CD4-positive, alpha-beta memory T cell (primary cell): ENCODE data around the gene SPATA20. TPM values are rescaled to one million over a fixed set of nuclear protein-coding genes. Genes with fewer than 3 reads are reported as not detected.

Experiments
- CTCF ChIA-PET: fragments of 350-600 bp; sonication (Branson Sonifier 250); formaldehyde crosslinking; loops from one replicate; lab custom pipeline; 2021; ENCODE audit warnings: inconsistent platforms; ENCODE audit not compliant: partially characterized antibody; lab: Charles Lee
- POLR2A ChIA-PET: fragments of 350-600 bp; sonication (Branson Sonifier 250); formaldehyde crosslinking; loops from one replicate; lab custom pipeline; 2021; ENCODE audit not compliant: partially characterized antibody; lab: Charles Lee
- DNase-seq, 5 donors: peaks; one replicate each; pipeline versions ENCODE4 v3.0.0 to v3.0.0-alpha.2; 2020 to 2022; ENCODE audit warnings: mixed read lengths in 1 of 5
- H3K27ac ChIP-seq: one replicate; pipeline ENCODE4 v1.7.0; 2013; ENCODE audit warnings: low read depth, low read length
- H3K27me3 ChIP-seq: 2 replicates; pipeline ENCODE4 v1.7.0; 2013; ENCODE audit warnings: mild to moderate bottlenecking, low read length, moderate library complexity; ENCODE audit not compliant: insufficient read depth
- H3K36me3 ChIP-seq: 2 replicates; pipeline ENCODE4 v1.7.0; 2013; ENCODE audit warnings: mild to moderate bottlenecking, low read length, moderate library complexity; ENCODE audit not compliant: insufficient read depth
- H3K4me1 ChIP-seq: 2 replicates; pipeline ENCODE4 v1.7.0; 2013; ENCODE audit warnings: mild to moderate bottlenecking, low read length, moderate library complexity; ENCODE audit not compliant: insufficient read depth
- H3K4me3 ChIP-seq, 2 donors: one replicate each; pipeline ENCODE4 v1.7.0; 2013; ENCODE audit warnings: low read length in 2 of 2, mild to moderate bottlenecking in 1 of 2
- H3K9me3 ChIP-seq, 2 donors: one replicate each; pipeline ENCODE4 v1.7.0; 2013; ENCODE audit warnings: low read length in 2 of 2, control low read depth in 1 of 2; ENCODE audit not compliant: control insufficient read depth in 1 of 2
- H3K27ac Mint-ChIP-seq, 7 donors: one replicate each; pipeline ENCODE4 v1.8.0; 2020 to 2021; ENCODE audit warnings: mixed read lengths in 7 of 7, mild to moderate bottlenecking in 6 of 7, inconsistent platforms in 3 of 7, moderate library complexity in 3 of 7
- H3K27me3 Mint-ChIP-seq, 2 donors: one replicate each; pipeline ENCODE4 v1.8.0; 2020 to 2021; ENCODE audit warnings: mixed read lengths in 2 of 2
- H3K36me3 Mint-ChIP-seq, 2 donors: one replicate each; pipeline ENCODE4 v1.8.0; 2020 to 2021; ENCODE audit warnings: mixed read lengths in 2 of 2, inconsistent platforms in 1 of 2, mild to moderate bottlenecking in 1 of 2
- H3K4me1 Mint-ChIP-seq, 4 donors: one replicate each; pipeline ENCODE4 v1.8.0; 2020 to 2021; ENCODE audit warnings: mixed read lengths in 4 of 4, mild to moderate bottlenecking in 1 of 4
- H3K4me3 Mint-ChIP-seq, 8 donors: one replicate each; pipeline ENCODE4 v1.8.0; 2020 to 2021; ENCODE audit warnings: mixed read lengths in 8 of 8, mild to moderate bottlenecking in 7 of 8, moderate library complexity in 6 of 8, inconsistent platforms in 3 of 8
- H3K9me3 Mint-ChIP-seq, 8 donors: one replicate each; pipeline ENCODE4 v1.8.0; 2020 to 2021; ENCODE audit warnings: mixed read lengths in 8 of 8, mild to moderate bottlenecking in 5 of 8, inconsistent platforms in 3 of 8, moderate library complexity in 1 of 8
- intact Hi-C: fragments of 100-400 bp; cut with micrococcal nuclease; formaldehyde crosslinking; loops from one replicate; pipeline ENCODE4 v1.15.1; 2023
- polyA plus RNA-seq, 2 donors: library from polyadenylated mRNA; unstranded; fragments of 300-500 nt; fragmentation: Illumina TruSeq; gene quantifications; one replicate each; pipeline ENCODE4 v1.2.3, GENCODE V29; 2021
- total RNA-seq, 2 experiments: library from RNA; stranded (reverse); gene quantifications; one replicate each; pipeline ENCODE4 v1.2.3, GENCODE V29; 2021

The SPATA20 gene
- total and polyA plus RNA-seq, 4 experiments from 2014 or later = 5.4 to 14.1 (median 10.3) TPM

- Mint-ChIP-seq H3K9me3 (no peaks in the 10 kb centered on the region), H3K4me1 (peaks cover 3 to 14% (median 8%) of the 10 kb centered on the region in 4 donors), H3K36me3 (no peaks in the 10 kb centered on the region), H3K4me3 (no peak overlapping the region), H3K27me3 (peaks cover 33 to 42% of the 10 kb centered on the region in 2 donors), H3K27ac (no peak overlapping the region)
- intact Hi-C loops = no loop called here
- H3K9me3 ChIP-seq = no peaks in the 10 kb centered on the region
- DNase-seq = no peak
- H3K27me3 ChIP-seq = peaks cover 19% of the 10 kb centered on the region
- ChIA-PET CTCF (interaction anchor here (0.6 kb wide), 1 partner anchor 84 kb away, joined by 3 read pairs; no protein-coding TSS in a partner anchor), POLR2A (no interaction called here)
- H3K4me1 ChIP-seq = peaks cover 20% of the 10 kb centered on the region
- no peaks in the 10 kb centered on the region for H3K36me3 ChIP-seq
- no peak overlapping the region for H3K27ac ChIP-seq
- H3K4me3 ChIP-seq = no peak overlapping the region
Measured at GRCh38 chr17:50529849-50530248, 17.1 kb upstream of the SPATA20 start.

GRCh38 chr17:50531428-50532025 is 15.4 kb upstream of the SPATA20 start:
- intact Hi-C loops = no loop called here
- no peak for DNase-seq
- Histone ChIP-seq H3K27me3 (peaks cover 19% of the 10 kb centered on the region), H3K4me1 (peaks cover 20% of the 10 kb centered on the region), H3K9me3 (no peaks in the 10 kb centered on the region), H3K36me3 (no peaks in the 10 kb centered on the region), H3K4me3 (no peak overlapping the region), H3K27ac (no peak overlapping the region)
- peaks cover 3 to 19% (median 8%) of the 10 kb centered on the region in 4 donors for H3K4me1 Mint-ChIP-seq
- peaks cover 34 to 48% of the 10 kb centered on the region in 2 donors for H3K27me3 Mint-ChIP-seq
- ChIA-PET POLR2A (no interaction called here), CTCF (interaction anchor here (0.7 kb wide), 1 partner anchor 11 kb away, joined by 3 read pairs; no protein-coding TSS in a partner anchor)
- no peaks in the 10 kb centered on the region for H3K36me3 Mint-ChIP-seq
- no peaks in the 10 kb centered on the region for H3K9me3 Mint-ChIP-seq
- H3K4me3 Mint-ChIP-seq = no peak overlapping the region
- no peak overlapping the region for H3K27ac Mint-ChIP-seq

- peaks cover 19% of the 10 kb centered on the region for H3K27me3 ChIP-seq
Measured at GRCh38 chr17:50532452-50533024, 14.4 kb upstream of the SPATA20 start, which contains the start of gene EPN3. EPN3 (plus strand) TSS chr17:50532735; CDS start chr17:50536557, 3,822 bp downstream.

GRCh38 chr17:50533185-50533584 is 13.8 kb upstream of the SPATA20 start:
- Histone ChIP-seq H3K9me3 (no peaks in the 10 kb centered on the region), H3K36me3 (no peaks in the 10 kb centered on the region), H3K27me3 (peaks cover 19% of the 10 kb centered on the region), H3K4me3 (no peak overlapping the region), H3K27ac (no peak overlapping the region), H3K4me1 (peaks cover 20% of the 10 kb centered on the region)
- Mint-ChIP-seq H3K4me3 (peak overlapping the region in 2 of 8 donors; percentile 17 to 64), H3K27ac (peak overlapping the region in 1 of 7 donors; percentile 11), H3K9me3 (no peaks in the 10 kb centered on the region), H3K27me3 (peaks cover 34 to 48% of the 10 kb centered on the region in 2 donors), H3K4me1 (peaks cover 3 to 19% (median 8%) of the 10 kb centered on the region in 4 donors), H3K36me3 (no peaks in the 10 kb centered on the region)
- peak in 1 of 5 donors; percentile 9 for DNase-seq
- CTCF ChIA-PET = no interaction called here
- POLR2A ChIA-PET = no interaction called here
- intact Hi-C loops = no loop called here

More at GRCh38 chr17:50532452-50533024, 14.4 kb upstream of the SPATA20 start, which contains the start of gene EPN3:
- H3K27ac Mint-ChIP-seq = peak within 1 kb of the TSS in 1 of 7 donors; percentile 11
- H3K4me3 ChIP-seq = no peak within 1 kb of the TSS
- H3K27ac ChIP-seq = no peak within 1 kb of the TSS
- ChIA-PET CTCF (no interaction called here), POLR2A (no interaction called here)
- peak within 1 kb of the TSS in 3 of 8 donors; percentile 17 to 64 (median 48) for H3K4me3 Mint-ChIP-seq
- peaks cover 20% of the 10 kb centered on the region for H3K4me1 ChIP-seq
- H3K9me3 ChIP-seq = no peaks in the 10 kb centered on the region
- H3K4me1 Mint-ChIP-seq = peaks cover 3 to 19% (median 8%) of the 10 kb centered on the region in 4 donors
- DNase-seq = no peak
- peaks cover 34 to 48% of the 10 kb centered on the region in 2 donors for H3K27me3 Mint-ChIP-seq
- no peaks in the 10 kb centered on the region for H3K36me3 ChIP-seq
- intact Hi-C loops = no loop called here
- H3K9me3 Mint-ChIP-seq = no peaks in the 10 kb centered on the region
- no peaks in the 10 kb centered on the region for H3K36me3 Mint-ChIP-seq

GRCh38 chr17:50533720-50534148 is 13.2 kb upstream of the SPATA20 start:
- Histone ChIP-seq H3K4me3 (no peak overlapping the region), H3K36me3 (no peaks in the 10 kb centered on the region), H3K9me3 (no peaks in the 10 kb centered on the region), H3K27ac (no peak overlapping the region), H3K27me3 (peaks cover 19% of the 10 kb centered on the region), H3K4me1 (peaks cover 20% of the 10 kb centered on the region)
- no peak for DNase-seq
- Mint-ChIP-seq H3K4me3 (peak overlapping the region in 5 of 8 donors; percentile 15 to 64 (median 54)), H3K4me1 (peaks cover 3 to 19% (median 8%) of the 10 kb centered on the region in 4 donors), H3K9me3 (no peaks in the 10 kb centered on the region), H3K27me3 (peaks cover 34 to 44% of the 10 kb centered on the region in 2 donors), H3K27ac (peak overlapping the region in 1 of 7 donors; percentile 30), H3K36me3 (no peaks in the 10 kb centered on the region)
- intact Hi-C loops = no loop called here
- ChIA-PET CTCF (no interaction called here), POLR2A (no interaction called here)

- intact Hi-C loops = no loop called here
- H3K27ac ChIP-seq = no peak overlapping the region
- H3K4me3 ChIP-seq = no peak overlapping the region
- H3K4me3 Mint-ChIP-seq = peak overlapping the region in 4 of 8 donors; percentile 15 to 64 (median 60)
- peaks cover 20% of the 10 kb centered on the region for H3K4me1 ChIP-seq
- no peaks in the 10 kb centered on the region for H3K9me3 ChIP-seq
- POLR2A ChIA-PET = no interaction called here
- H3K27me3 Mint-ChIP-seq = peaks cover 28 to 39% of the 10 kb centered on the region in 2 donors
- H3K27ac Mint-ChIP-seq = no peak overlapping the region
- DNase-seq = peak in 1 of 5 donors; percentile 30
- H3K36me3 Mint-ChIP-seq = no peaks in the 10 kb centered on the region
- no peaks in the 10 kb centered on the region for H3K36me3 ChIP-seq
- peaks cover 3 to 19% (median 8%) of the 10 kb centered on the region in 4 donors for H3K4me1 Mint-ChIP-seq
- H3K9me3 Mint-ChIP-seq = no peaks in the 10 kb centered on the region
- CTCF ChIA-PET = no interaction called here
- peaks cover 19% of the 10 kb centered on the region for H3K27me3 ChIP-seq
Measured at GRCh38 chr17:50534222-50534978, 12.6 kb upstream of the SPATA20 start.

GRCh38 chr17:50534979-50535326 is 12.0 kb upstream of the SPATA20 start:
- no peak overlapping the region for H3K4me3 Mint-ChIP-seq

More at GRCh38 chr17:50534979-50535326, 12.0 kb upstream of the SPATA20 start:
- Histone ChIP-seq H3K27ac (no peak overlapping the region), H3K36me3 (no peaks in the 10 kb centered on the region), H3K4me1 (peaks cover 20% of the 10 kb centered on the region), H3K9me3 (no peaks in the 10 kb centered on the region), H3K4me3 (no peak overlapping the region), H3K27me3 (peaks cover 19% of the 10 kb centered on the region)
- H3K36me3 Mint-ChIP-seq = no peaks in the 10 kb centered on the region
- H3K27ac Mint-ChIP-seq = no peak overlapping the region
- intact Hi-C loops = no loop called here
- H3K9me3 Mint-ChIP-seq = no peaks in the 10 kb centered on the region
- DNase-seq = no peak
- POLR2A ChIA-PET = no interaction called here
- peaks cover 3 to 19% (median 8%) of the 10 kb centered on the region in 4 donors for H3K4me1 Mint-ChIP-seq
- CTCF ChIA-PET = no interaction called here
- H3K27me3 Mint-ChIP-seq = peaks cover 22 to 35% of the 10 kb centered on the region in 2 donors
